DMS114 treated with DMSO at 0.1 percent for 48 hours (cell line): ENCODE results near the gene TMEM181.
"Not testable (repeated sequence)": the region's sequence is repeated elsewhere in the genome, so short reads cannot be mapped to it uniquely, and the experiment has no call there.

Experiments used
- DNase-seq: peaks from one replicate; lab custom pipeline; 2025; ENCODE audit not compliant: unreplicated experiment; lab: John Stamatoyannopoulos, UW

Gene TMEM181

GRCh38 chr6:158620963-158621693, 61.2 kb downstream of the TMEM181 start:
- DNase-seq = no peak

- no peak for DNase-seq
Observed at GRCh38 chr6:158621694-158622544, 62.0 kb downstream of the TMEM181 start.

- no peak for DNase-seq
Observed at GRCh38 chr6:158622545-158623190, 62.8 kb downstream of the TMEM181 start.

- DNase-seq = no peak
Observed at GRCh38 chr6:158624684-158625682, 65.1 kb downstream of the TMEM181 start.

DNA sequence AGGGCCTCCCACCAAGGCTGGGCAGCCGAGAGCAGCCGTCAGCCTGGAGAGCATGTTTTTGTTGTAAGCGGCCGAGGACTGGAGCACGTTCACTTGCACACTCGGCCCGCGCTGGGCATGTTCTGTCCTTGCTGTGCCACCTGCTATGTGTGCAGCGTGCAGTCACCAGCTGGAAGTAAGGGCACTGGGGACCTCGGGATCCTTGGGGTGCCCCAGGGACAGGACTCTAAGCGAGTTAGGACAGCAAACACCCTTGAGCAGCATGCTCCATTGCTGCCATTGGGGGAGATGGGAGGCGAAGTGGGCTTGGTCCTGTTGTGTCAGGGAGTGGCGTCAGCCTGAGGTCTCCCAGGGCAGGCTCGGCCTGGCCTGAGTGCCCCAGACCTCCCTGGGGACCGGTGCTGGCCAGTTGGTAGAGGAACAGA, 66.0 kb downstream of the TMEM181 start:
- no peak for DNase-seq

DNA sequence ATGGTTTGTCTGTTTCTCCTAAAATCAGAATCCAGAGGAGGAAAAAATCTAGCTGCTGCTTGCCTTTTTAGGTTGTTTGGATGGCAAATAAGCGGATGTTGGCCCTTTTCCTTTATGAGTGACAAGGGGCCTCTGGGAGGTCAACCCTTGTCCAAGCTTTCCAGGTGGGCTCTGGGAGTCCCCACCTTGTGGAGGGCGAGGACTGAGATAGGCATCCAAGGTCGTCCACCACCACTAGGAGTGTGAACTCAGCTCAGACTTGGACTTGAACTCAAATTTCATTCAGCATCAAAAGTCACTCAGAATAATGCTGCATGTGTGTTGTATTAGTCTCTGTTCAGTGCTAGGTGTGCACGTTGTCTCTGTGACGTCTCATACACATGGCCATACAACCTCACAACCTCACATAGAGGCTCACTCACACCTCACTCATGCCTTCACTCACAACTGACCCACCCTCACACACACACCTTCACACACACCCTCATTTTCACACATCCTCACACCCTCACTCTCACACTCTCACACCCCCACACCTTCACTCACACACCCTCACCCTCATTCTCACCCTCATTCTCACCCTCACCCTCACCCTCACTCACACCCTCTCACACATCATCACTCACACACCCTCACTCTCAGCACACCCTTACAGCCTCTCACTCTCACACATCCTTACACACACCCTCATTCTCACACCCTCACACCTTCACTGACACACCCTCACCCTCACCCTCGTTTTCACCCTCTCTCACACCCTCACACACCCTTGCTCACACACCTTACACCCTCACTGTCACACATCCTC, 66.7 kb downstream of the TMEM181 start:
- no peak for DNase-seq

DNA sequence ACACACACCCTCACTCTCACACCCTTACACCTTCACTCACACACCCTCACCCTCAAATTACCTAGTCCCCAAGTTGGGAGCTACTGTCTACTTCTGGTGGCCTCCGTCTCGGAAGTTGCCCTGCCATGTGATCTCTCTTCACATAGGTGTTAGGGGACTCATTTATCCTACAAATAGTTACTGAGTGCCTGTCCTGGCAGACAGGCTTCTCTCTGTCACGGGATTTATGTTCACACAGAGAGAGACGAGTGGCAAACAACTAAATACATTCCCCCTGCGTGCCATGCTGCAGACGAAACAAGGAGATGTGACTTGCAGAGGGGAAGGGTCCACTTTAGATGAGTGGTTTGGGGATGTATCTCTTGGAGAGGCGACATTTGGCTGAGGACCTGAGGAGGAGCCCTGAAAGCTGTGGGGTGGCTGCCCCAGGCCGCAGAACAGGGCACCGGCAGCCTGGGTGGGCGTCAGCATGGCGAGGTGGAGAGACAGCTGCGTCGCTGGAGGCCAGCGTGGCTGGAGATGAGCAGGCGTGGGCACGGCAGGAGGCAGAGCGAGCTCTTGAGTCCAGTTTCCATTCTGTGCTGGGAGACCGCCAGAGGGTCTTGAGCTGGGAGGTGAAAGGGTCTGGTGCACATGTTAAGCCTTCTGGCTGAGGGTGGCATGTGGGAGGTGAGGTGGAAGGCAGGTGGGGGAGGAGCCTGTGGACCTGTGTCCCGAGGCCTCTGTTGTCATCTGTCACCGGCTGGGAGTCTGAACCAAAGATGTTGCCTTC, 67.5 kb downstream of the TMEM181 start:
- no peak for DNase-seq

DNA sequence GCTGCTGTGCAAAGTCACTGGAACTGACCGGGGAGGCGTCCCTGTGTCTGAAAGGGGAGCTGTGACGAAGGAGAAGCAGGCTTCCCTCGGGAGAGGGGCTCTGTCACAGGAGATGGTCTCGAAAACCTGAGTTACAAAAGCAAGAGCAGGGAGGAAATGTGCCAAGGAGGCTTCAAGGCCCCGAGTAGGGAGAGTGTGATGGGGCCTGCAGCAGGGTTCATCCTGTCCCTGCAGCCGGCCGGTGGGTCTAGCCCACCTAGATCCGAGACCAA, 68.0 kb downstream of the TMEM181 start:
- DNase-seq = no peak

GRCh38 chr6:158628542-158628941, 68.7 kb downstream of the TMEM181 start:
- DNase-seq = no peak

- no peak for DNase-seq
Observed at GRCh38 chr6:158629367-158630221, 69.7 kb downstream of the TMEM181 start.

- DNase-seq = no peak
Observed at GRCh38 chr6:158630938-158631616, 71.2 kb downstream of the TMEM181 start.

DNA sequence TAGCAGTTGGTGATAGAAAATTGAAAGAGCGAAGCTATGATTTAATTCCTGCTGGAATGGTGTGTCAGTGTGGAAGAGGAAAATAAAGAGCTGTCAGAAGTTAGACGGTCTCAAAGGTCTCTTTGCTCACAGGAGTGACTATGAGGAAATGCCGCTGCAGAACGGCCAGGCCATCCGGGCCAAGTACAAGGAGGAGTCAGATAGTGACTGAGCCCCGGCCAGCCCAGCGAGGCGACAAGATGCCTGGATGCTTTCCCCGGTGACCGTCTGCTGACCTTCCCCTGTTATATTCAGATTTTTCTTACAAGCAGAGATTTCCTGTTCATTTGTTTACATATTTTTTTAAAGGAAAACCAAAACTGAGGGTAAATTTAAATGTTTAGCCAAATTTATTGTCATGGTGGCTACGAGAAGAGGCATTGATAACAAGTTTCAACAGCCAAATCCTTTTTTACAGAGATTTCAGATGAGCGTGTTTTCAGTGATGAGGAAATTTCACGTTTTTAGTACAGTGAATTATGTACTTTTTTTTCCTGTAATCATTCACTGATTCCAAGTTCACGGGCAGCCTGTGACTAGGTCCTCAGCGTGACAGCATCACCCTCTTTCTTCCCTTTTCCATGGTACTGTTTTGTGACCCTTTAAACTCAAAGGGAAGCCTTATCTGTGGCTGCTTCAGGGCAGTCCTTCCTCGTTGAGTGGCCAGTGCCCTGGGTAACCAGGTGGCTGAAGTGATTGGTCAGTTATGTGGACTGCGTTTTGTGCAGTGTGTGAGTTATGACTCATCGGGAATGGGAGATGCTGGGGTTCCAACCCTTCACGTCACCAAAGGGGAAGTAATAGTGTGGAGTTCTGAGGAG, 72.0 kb downstream of the TMEM181 start:
- no peak for DNase-seq

GRCh38 chr6:158632538-158633119, 72.7 kb downstream of the TMEM181 start:
- DNase-seq = not testable (repeated sequence)

GRCh38 chr6:158633127-158633526, 73.2 kb downstream of the TMEM181 start:
- no peak for DNase-seq

DNA sequence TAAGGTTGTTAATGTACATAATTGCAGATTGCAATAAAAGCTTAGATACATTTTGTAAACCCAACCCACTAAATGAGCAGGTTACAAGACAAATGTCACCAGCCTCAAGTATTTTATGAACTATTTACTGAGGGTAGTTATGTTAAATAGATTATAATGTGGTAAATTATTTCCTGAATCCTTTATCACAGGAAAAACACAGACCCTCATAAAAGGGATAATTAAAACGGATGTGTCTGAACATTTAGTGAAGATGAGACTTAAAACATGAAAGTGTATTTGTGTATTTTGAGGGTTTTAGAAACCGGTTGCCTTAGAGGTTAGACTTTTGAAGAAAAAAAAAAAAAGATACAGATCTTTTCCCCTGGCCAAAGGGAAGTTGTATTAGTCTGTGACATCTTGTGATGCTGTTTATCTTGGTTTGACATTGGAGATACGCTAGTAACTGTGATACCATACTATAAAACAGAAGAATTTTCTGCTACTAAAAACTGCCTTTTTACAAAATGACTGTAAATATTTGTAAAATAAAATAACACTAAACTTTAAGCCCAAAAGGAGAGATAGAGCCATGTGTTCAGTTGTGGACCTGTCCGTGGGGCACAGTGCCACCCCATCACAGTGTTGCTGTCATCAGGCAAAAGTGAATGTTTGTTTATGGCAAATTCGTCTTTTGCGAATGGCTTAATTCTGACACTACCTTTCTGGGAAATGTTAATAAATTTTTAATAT, 75.0 kb downstream of the TMEM181 start:
- DNase-seq = no peak
